ENCODE results near the gene MRPS18A. TPM values are rescaled to one million over a fixed set of nuclear protein-coding genes. Genes with fewer than 3 reads are reported as not detected.

Gene MRPS18A
- total and polyA plus RNA-seq, 2 of the 13 experiments (the other 11 are each of a cell fraction or from before 2014, with no cell fraction given), result 87.8 to 89.1 TPM

- TF ChIP-seq CCAR2 (optimal IDR thresholded peaks at IDR 0.05; ENCODE audit: low read depth, low read length) (no peak), ZNF367 (CRISPR knock-in tag; IDR thresholded peaks at IDR 0.05; ENCODE audit: borderline replicate concordance) (peak; percentile 86), ATM (IDR thresholded peaks at IDR 0.05; ENCODE audit: borderline replicate concordance) (no peak), ZNF142 (CRISPR knock-in tag; IDR thresholded peaks at IDR 0.05) (peak; percentile 75), ZNF138 (CRISPR knock-in tag; IDR thresholded peaks at IDR 0.05; ENCODE audit: low read depth) (0 out of 2 replicates have a peak, but pooled peaks have one; percentile 50), KLF9 (CRISPR knock-in tag; IDR thresholded peaks at IDR 0.05; ENCODE audit: low read depth) (peak; percentile 47; the same call in 1 of the 2 replicates), CREM (IDR thresholded peaks at IDR 0.05) (peak; percentile 66; the same call in 1 of the 2 replicates), CREM (CRISPR knock-in tag; IDR thresholded peaks at IDR 0.05) (no peak), RNF219 (CRISPR knock-in tag; IDR thresholded peaks at IDR 0.05) (no peak), ZNF543 (CRISPR knock-in tag; IDR thresholded peaks at IDR 0.05) (peak; percentile 38; the same call in 1 of the 2 replicates), ZNF354B (CRISPR knock-in tag; IDR thresholded peaks at IDR 0.05) (peak; percentile 58; the same call in 1 of the 2 replicates), PTBP1 (IDR thresholded peaks at IDR 0.05; ENCODE audit: low read depth, low read length, poor library complexity, severe bottlenecking) (peak; percentile 5), ZBTB38 (CRISPR knock-in tag; IDR thresholded peaks at IDR 0.05) (no peak; the same call in 1 of the 2 replicates), MED13 (CRISPR knock-in tag; IDR thresholded peaks at IDR 0.05) (peak; percentile 57; the same call in 1 of the 2 replicates), ELF3 (CRISPR knock-in tag; IDR thresholded peaks at IDR 0.05) (peak; percentile 52), BRF2 (CRISPR knock-in tag; IDR thresholded peaks at IDR 0.05) (no peak; the same call in 1 of the 2 replicates), ZNF124 (CRISPR knock-in tag; IDR thresholded peaks at IDR 0.05) (no peak), ZNF513 (CRISPR knock-in tag; conservative IDR thresholded peaks at IDR 0.05) (0 out of 2 replicates have a peak, but pooled peaks have one; percentile 38)
Measured at GRCh38 chr6:43629505-43630300, 57.9 kb downstream of the MRPS18A start (continued).

Measured in HepG2 (cell line).